ENCODE measurements around the gene CRLF1.

CRLF1 gene

DNA sequence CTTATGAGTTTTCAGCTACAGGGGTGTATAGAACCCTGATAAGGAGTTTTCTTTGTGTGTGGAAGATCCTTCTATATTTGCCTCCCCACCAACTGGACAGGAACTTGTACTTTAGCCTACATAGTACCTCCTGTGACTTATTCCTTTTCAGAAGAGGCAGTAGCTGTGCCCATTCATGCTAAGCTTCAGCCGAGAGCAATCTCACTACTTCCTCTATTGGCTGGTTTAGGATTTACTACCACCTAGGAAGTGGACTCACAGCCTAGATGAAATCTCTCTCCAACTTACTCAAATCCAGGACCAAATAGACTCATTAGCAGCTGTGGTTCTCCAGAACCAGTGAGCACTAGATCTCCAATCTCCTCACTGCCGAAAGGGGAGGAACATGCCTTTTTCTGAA lies 20.3 kb downstream of the CRLF1 start:
- DNase-seq (ENCODE audit: low read depth in 2 of 2) = no peak

GRCh38 chr19:18580311-18580710 lies 26.3 kb downstream of the CRLF1 start:
- no peak overlapping the region for H3K4me3 ChIP-seq (replicated peaks in 1 of 2; ENCODE audit: low read depth in 2 of 2, low read length in 2 of 2)

More for the DNA sequence above, 20.3 kb downstream of the CRLF1 start:
- TF ChIP-seq, protein P1, sequence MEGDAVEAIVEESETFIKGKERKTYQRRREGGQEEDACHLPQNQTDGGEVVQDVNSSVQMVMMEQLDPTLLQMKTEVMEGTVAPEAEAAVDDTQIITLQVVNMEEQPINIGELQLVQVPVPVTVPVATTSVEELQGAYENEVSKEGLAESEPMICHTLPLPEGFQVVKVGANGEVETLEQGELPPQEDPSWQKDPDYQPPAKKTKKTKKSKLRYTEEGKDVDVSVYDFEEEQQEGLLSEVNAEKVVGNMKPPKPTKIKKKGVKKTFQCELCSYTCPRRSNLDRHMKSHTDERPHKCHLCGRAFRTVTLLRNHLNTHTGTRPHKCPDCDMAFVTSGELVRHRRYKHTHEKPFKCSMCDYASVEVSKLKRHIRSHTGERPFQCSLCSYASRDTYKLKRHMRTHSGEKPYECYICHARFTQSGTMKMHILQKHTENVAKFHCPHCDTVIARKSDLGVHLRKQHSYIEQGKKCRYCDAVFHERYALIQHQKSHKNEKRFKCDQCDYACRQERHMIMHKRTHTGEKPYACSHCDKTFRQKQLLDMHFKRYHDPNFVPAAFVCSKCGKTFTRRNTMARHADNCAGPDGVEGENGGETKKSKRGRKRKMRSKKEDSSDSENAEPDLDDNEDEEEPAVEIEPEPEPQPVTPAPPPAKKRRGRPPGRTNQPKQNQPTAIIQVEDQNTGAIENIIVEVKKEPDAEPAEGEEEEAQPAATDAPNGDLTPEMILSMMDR (IDR thresholded peaks at IDR 0.05; ENCODE audit: low read depth, low read length) = peak; percentile 7
- no peak overlapping the region for H3K4me3 ChIP-seq (replicated peaks in 1 of 2; ENCODE audit: low read depth in 2 of 2, low read length in 2 of 2)

GRCh38 chr19:18577365-18577914 lies 29.2 kb downstream of the CRLF1 start:
- H3K4me3 ChIP-seq (replicated peaks in 1 of 2; ENCODE audit: low read depth in 2 of 2, low read length in 2 of 2) = no peak overlapping the region
- TF ChIP-seq, protein P1 (IDR thresholded peaks at IDR 0.05; ENCODE audit: low read depth, low read length) = no peak

More at GRCh38 chr19:18580311-18580710, 26.3 kb downstream of the CRLF1 start:
- TF ChIP-seq, protein P1 (IDR thresholded peaks at IDR 0.05; ENCODE audit: low read depth, low read length) = no peak
- no peak for DNase-seq (ENCODE audit: low read depth in 2 of 2)

DNA sequence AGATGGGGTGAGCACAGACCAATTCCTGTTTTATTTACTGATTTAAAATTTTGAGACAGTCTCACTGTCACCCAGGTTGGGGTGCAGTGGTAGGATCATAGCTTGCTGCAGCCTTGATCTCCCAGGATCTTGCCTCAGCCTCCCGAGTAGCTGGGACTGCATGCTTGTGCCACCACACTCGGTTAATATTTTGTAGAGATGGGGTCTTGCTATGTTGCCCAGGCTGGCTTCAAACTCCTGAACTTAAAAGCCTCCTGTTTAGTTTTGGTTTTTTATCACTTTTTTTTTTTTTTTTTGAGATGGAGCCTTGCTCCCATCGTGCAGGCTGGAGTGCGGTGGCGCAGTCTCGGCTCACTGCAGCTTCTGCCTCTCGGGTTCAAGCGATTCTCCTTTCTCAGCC lies 30.2 kb downstream of the CRLF1 start:
- TF ChIP-seq, protein P1 (IDR thresholded peaks at IDR 0.05; ENCODE audit: low read depth, low read length) = no peak
- no peak overlapping the region for H3K4me3 ChIP-seq (replicated peaks in 1 of 2; ENCODE audit: low read depth in 2 of 2, low read length in 2 of 2)
- DNase-seq (ENCODE audit: low read depth in 2 of 2) = no peak

More at GRCh38 chr19:18577365-18577914, 29.2 kb downstream of the CRLF1 start:
- no peak for DNase-seq (ENCODE audit: low read depth in 2 of 2)

GRCh38 chr19:18574691-18575291 lies 31.8 kb downstream of the CRLF1 start:
- no peak overlapping the region for H3K4me3 ChIP-seq (replicated peaks in 1 of 2; ENCODE audit: low read depth in 2 of 2, low read length in 2 of 2)
- DNase-seq (ENCODE audit: low read depth in 2 of 2) = no peak
- TF ChIP-seq, protein P1 (IDR thresholded peaks at IDR 0.05; ENCODE audit: low read depth, low read length) = no peak

DNA sequence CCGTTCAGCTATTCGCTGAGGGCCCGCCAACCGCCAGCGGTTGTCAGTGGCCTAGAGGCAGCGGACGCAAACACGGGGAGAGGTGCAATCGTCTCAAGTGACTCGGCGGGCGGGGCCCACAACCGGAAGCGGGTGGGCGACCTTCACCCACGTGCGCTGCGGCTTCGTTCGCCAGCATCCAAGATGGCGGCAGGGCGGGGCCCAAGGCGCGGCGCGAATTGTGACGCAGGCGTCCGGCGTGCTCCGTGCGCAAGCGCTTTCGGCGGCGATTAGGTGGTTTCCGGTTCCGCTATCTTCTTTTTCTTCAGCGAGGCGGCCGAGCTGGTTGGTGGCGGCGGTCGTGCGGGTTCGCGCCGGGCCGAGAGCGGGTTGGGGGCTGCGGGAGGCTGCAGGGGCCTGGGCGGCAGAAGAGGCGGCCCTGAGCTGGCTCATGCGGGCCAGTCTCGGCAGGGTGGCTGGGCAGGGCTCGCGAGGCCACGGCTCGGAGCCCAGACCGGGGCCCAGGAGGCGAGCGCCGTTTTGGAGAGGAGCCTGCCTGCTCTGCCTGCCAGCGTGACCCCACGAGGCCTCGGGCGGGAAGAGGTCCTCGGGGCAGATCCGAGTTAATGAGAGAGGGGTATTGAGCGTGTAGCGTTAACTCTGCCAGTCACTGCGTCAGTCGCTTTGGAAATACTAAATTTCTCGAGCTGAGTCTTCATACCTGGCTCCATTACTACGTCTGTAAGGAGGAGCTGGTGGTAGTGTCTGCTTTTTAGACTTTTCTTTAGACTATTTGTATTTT lies 34.8 kb downstream of the CRLF1 start, which contains the start of gene UBA52:
TSS of gene UBA52 (plus strand) at position 294 of the 781 bp plus-strand sequence. CDS start 1,444 bp downstream, outside the sequence.
- DNase-seq (ENCODE audit: low read depth in 2 of 2) = peak; percentile 97 to 98
- TF ChIP-seq, protein P1 (IDR thresholded peaks at IDR 0.05; ENCODE audit: low read depth, low read length) = no peak
- H3K4me3 ChIP-seq (replicated peaks in 1 of 2; ENCODE audit: low read depth in 2 of 2, low read length in 2 of 2) = peak within 1 kb of the TSS; percentile 79 to 98

Measured in cardiac fibroblast (primary cell).